Suprapubic skin (tissue), 4 donors: Measurements from ENCODE around the gene TMC8. TPM values are rescaled to one million over a fixed set of nuclear protein-coding genes. Genes with fewer than 3 reads are reported as not detected.

Experiments used
- DNase-seq, 2 donors: peaks; one replicate each; pipeline ENCODE4 v3.0.0-alpha.2; 2019; ENCODE audit warnings: low spot score in 2 of 2
- H3K27ac ChIP-seq: fragments of 200-600 bp; sonication (generic); one replicate; pipeline ENCODE4 v1.5.1; 2019
- H3K27me3 ChIP-seq: fragments of 200-600 bp; sonication (generic); one replicate; pipeline ENCODE4 v1.5.1; 2019
- H3K36me3 ChIP-seq: fragments of 200-600 bp; sonication (generic); one replicate; pipeline ENCODE4 v1.5.1; 2019
- H3K4me1 ChIP-seq: fragments of 200-600 bp; sonication (generic); one replicate; pipeline ENCODE4 v1.5.1; 2019
- H3K4me3 ChIP-seq: fragments of 200-600 bp; sonication (generic); one replicate; pipeline ENCODE4 v1.5.1; 2019; ENCODE audit warnings: mild to moderate bottlenecking
- H3K9me3 ChIP-seq: fragments of 200-600 bp; sonication (generic); one replicate; pipeline ENCODE4 v1.5.1; 2019
- CTCF ChIP-seq, 2 donors: fragments of 200-600 bp in 1 of 2; fragments of 450-650 bp in 1 of 2; sonication (generic) in 1 of 2; IDR thresholded peaks; one replicate each; pipeline ENCODE4 v1.5.1; 2016 to 2019; ENCODE audit warnings: antibody characterized with exemption in 2 of 2, mild to moderate bottlenecking in 1 of 2, moderate library complexity in 1 of 2
- EP300 ChIP-seq: sonication (generic); formaldehyde crosslinking; IDR thresholded peaks from one replicate; pipeline ENCODE4 v1.6.1; 2017; ENCODE audit warnings: antibody characterized with exemption
- POLR2A ChIP-seq, 2 donors: fragments of 450-650 bp; IDR thresholded peaks; one replicate each; pipeline ENCODE4 v1.6.1; 2017; ENCODE audit warnings: antibody characterized with exemption in 2 of 2, mild to moderate bottlenecking in 2 of 2, moderate library complexity in 2 of 2
- POLR2AphosphoS5 ChIP-seq, 3 donors: sonication (generic); formaldehyde crosslinking; IDR thresholded peaks; one replicate each; pipeline ENCODE4 v1.6.1; 2017; ENCODE audit warnings: antibody characterized with exemption in 3 of 3
- WGBS: methylation state at CpG from one replicate; pipeline ENCODE4 v1.1.5; 2018; 5-methylcytosine and 5-hydroxymethylcytosine counted together
- total RNA-seq, 4 donors: library from RNA; depleted of rRNA; stranded (reverse); fragments of >200 nt; gene quantifications; one replicate each; pipeline ENCODE4 v1.1.0, GENCODE V29; 2016

Gene TMC8
- total RNA-seq, 4 donors from 2014 or later: 0.36 to 6.4 (median 1.8) TPM

- H3K4me3 ChIP-seq: no peak overlapping the region
- no peak for TF ChIP-seq POLR2A (IDR thresholded peaks at IDR 0.05)
- no peak for TF ChIP-seq CTCF (IDR thresholded peaks at IDR 0.05)
- TF ChIP-seq EP300: no peak
- no peak for TF ChIP-seq POLR2AphosphoS5 (IDR thresholded peaks at IDR 0.05)
- no peaks in the 10 kb centered on the region for H3K27me3 ChIP-seq
- H3K36me3 ChIP-seq: no peaks in the 10 kb centered on the region
- no peak overlapping the region for H3K27ac ChIP-seq
- 67% methylated on average over 3 of the region's 9 CpGs for WGBS
- peak in 1 of 2 donors; percentile 62 for DNase-seq
- peaks cover 47% of the 10 kb centered on the region for H3K4me1 ChIP-seq
- H3K9me3 ChIP-seq: no peaks in the 10 kb centered on the region
Observed at GRCh38 chr17:78132767-78133178, 2.2 kb downstream of the TMC8 start.

DNA sequence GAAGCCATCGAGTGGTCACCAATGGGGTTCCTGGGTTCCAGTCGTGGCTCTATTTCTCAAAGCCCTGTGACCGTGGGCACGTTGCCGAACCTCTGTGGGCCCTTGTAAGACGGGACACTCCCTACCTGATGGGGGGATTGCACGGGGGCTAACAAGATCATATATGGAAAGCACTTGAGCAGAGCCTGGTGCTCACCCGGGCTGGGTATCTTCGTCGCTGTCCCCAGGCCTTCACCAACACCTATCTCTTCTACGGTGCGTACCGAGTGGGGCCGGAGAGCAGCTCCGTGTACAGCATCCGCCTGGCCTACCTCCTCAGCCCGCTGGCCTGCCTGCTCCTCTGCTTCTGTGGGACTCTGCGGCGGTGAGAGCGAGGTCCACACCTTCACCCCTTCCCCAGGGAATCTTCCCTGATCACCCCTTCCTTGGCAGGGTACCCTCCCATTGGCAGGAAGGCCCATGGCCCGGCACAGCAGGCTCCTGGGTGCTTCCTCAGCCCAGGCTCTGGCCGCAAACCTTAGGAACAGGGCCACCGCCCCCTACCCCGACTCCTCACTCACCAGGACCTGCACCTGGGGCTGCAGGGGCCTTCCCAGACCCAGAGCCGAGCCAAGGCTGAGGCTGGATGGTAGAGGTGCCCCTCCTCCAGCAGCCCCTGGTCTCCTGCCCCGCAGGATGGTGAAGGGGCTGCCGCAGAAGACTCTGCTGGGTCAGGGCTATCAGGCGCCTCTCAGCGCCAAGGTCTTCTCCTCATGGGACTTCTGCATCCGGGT, 2.8 kb downstream of the TMC8 start:
- H3K9me3 ChIP-seq: no peaks in the 10 kb centered on the region
- peaks cover 41% of the 10 kb centered on the region for H3K4me1 ChIP-seq
- H3K4me3 ChIP-seq: no peak overlapping the region
- no peaks in the 10 kb centered on the region for H3K36me3 ChIP-seq
- H3K27me3 ChIP-seq: no peaks in the 10 kb centered on the region
- 92% methylated on average over 18 of the region's 30 CpGs for WGBS
- DNase-seq: no peak
- H3K27ac ChIP-seq: no peak overlapping the region
- no peak for TF ChIP-seq EP300
- TF ChIP-seq POLR2A (IDR thresholded peaks at IDR 0.05): no peak
- TF ChIP-seq POLR2AphosphoS5 (IDR thresholded peaks at IDR 0.05): no peak
- no peak for TF ChIP-seq CTCF (IDR thresholded peaks at IDR 0.05)

DNA sequence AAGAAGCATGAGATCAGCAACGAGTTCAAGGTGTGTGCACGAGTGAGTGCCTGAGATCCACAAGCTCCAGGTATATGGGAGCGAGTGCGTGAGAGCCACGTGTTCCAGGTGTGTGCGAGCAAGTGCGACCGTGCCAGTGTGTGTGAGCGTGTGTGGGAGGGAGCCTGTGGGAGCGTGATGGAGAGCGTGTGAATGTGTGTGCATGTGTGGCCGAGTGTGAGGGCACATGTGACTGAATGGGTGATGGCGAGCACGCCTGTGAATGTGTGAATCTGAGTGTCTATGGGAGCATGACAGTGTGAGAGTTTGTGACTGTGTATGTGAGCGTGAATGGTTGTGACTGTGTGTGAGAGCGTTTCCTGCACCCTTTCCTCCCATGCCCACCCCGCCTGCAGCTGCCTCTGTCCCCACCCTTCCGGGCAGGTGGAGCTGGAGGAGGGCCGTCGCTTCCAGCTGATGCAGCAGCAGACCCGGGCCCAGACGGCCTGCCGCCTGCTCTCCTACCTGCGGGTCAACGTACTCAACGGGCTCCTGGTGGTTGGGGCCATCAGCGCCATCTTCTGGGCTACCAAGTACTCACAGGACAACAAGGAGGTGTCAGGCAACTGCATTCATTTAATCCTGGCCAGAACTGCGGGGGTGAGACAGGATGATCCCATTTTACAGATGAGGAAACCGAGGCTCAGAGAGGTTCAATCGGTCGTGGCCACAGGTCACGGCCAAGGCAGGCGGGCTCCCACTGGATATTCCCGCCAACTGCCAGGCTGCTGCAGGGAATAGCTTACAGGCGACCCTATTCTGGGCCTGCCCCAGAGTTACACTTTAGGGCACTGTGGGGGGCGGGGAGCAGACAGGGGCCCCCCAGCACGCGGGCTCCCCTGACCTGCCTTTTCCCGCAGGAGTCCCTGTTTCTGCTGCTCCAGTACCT, 3.7 kb downstream of the TMC8 start:
- Histone ChIP-seq H3K9me3 (no peaks in the 10 kb centered on the region), H3K36me3 (no peaks in the 10 kb centered on the region), H3K4me1 (peaks cover 32% of the 10 kb centered on the region), H3K27me3 (no peaks in the 10 kb centered on the region), H3K27ac (no peak overlapping the region), H3K4me3 (no peak overlapping the region)
- 65% methylated on average over 28 of the region's 39 CpGs for WGBS
- TF ChIP-seq CTCF (IDR thresholded peaks at IDR 0.05): peak in 1 of 2 donors; percentile 48
- TF ChIP-seq POLR2A (IDR thresholded peaks at IDR 0.05): no peak
- TF ChIP-seq POLR2AphosphoS5 (IDR thresholded peaks at IDR 0.05): no peak
- no peak for DNase-seq

DNA sequence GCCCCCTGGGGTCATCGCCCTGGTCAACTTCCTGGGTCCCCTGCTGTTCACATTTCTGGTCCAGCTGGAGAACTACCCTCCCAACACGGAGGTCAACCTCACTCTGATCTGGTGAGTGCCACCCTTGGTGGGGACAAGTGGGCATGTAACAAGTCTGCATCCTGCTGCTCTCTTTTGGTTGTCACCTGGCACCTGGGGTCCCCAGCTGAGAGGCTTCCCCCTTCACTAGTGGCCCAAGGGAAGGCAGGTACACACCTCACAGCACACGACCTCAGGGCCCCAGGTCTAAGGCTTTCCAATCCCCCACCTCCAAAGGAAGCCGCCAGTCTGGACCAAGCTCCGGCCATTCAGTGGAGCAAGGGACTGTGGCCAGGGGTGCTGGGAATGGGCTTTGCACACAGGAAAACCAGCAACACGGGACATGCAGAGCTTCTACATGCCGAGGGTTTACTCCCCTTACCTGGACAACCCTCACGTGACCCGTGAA, 4.4 kb downstream of the TMC8 start:
- TF ChIP-seq POLR2AphosphoS5 (IDR thresholded peaks at IDR 0.05): no peak
- no peak for TF ChIP-seq POLR2A (IDR thresholded peaks at IDR 0.05)
- TF ChIP-seq CTCF (IDR thresholded peaks at IDR 0.05): no peak
- no peak for TF ChIP-seq EP300
- WGBS: 40% methylated on average over 2 of the region's 9 CpGs
- Histone ChIP-seq H3K36me3 (no peaks in the 10 kb centered on the region), H3K4me1 (peaks cover 28% of the 10 kb centered on the region), H3K27me3 (no peaks in the 10 kb centered on the region), H3K27ac (no peak overlapping the region), H3K9me3 (no peaks in the 10 kb centered on the region), H3K4me3 (no peak overlapping the region)
- DNase-seq: no peak
